Thyroid gland (tissue), 4 donors: ENCODE results near the gene TNIK. TPM values are rescaled to one million over a fixed set of nuclear protein-coding genes. Genes with fewer than 3 reads are reported as not detected.
"Not testable (repeated sequence)": the region's sequence is repeated elsewhere in the genome, so short reads cannot be mapped to it uniquely, and the experiment has no call there.

Experiments used
- DNase-seq, 2 donors: peaks; one replicate each; pipeline ENCODE4 v3.0.0-alpha.2; 2019
- H3K27ac ChIP-seq, 3 donors: fragments of 200-600 bp; sonication (generic); 1 replicate in 2 of 3; 2 replicates in 1 of 3; pipeline ENCODE4 v1.5.1; 2016 to 2019; ENCODE audit warnings: mild to moderate bottlenecking in 1 of 3, moderate library complexity in 1 of 3
- H3K27me3 ChIP-seq: fragments of 200-600 bp; sonication (generic); one replicate; pipeline ENCODE4 v1.5.1; 2019
- H3K36me3 ChIP-seq, 2 donors: fragments of 200-600 bp; sonication (generic); one replicate each; pipeline ENCODE4 v1.5.1; 2016 to 2019
- H3K4me1 ChIP-seq, 2 donors: fragments of 200-600 bp; sonication (generic); one replicate each; pipeline ENCODE4 v1.5.1; 2017 to 2019
- H3K4me3 ChIP-seq, 3 donors: fragments of 200-600 bp; sonication (generic); replicated peaks in 1 of 3; 1 replicate in 2 of 3; 2 replicates in 1 of 3; pipeline ENCODE4 v1.5.1; 2016; ENCODE audit warnings: mild to moderate bottlenecking in 1 of 3
- H3K9me3 ChIP-seq: fragments of 200-600 bp; sonication (generic); one replicate; pipeline ENCODE4 v1.5.1; 2017
- CTCF ChIP-seq, 6 experiments: fragments of 200-600 bp in 3 of 6; fragments of 450-650 bp in 3 of 6; sonication (generic) in 3 of 6; IDR thresholded peaks; one replicate each; pipeline ENCODE4 v1.5.1; 2016 to 2019; ENCODE audit warnings: antibody characterized with exemption in 6 of 6, mild to moderate bottlenecking in 2 of 6, inconsistent platforms in 1 of 6, moderate library complexity in 1 of 6
- POLR2A ChIP-seq, 2 donors: fragments of 450-650 bp; IDR thresholded peaks; one replicate each; pipeline ENCODE4 v1.6.1; 2017; ENCODE audit warnings: antibody characterized with exemption in 2 of 2, mild to moderate bottlenecking in 2 of 2, moderate library complexity in 1 of 2
- WGBS, 2 donors: methylation state at CpG; one replicate each; pipeline ENCODE4 v1.1.5; 2017; 5-methylcytosine and 5-hydroxymethylcytosine counted together
- intact Hi-C: fragments of 100-400 bp; cut with DNase I; formaldehyde crosslinking; loops from one replicate; pipeline ENCODE4 v1.15.1; 2023
- total RNA-seq, 4 donors: library from RNA; depleted of rRNA; stranded (reverse); fragments of >200 nt; gene quantifications; one replicate each; pipeline ENCODE4 v1.2.3, GENCODE V29; 2016

The TNIK gene
- total RNA-seq, 4 donors from 2014 or later, result 29.7 to 84.1 (median 48.9) TPM

GRCh38 chr3:171373711-171374110 is 86.5 kb downstream of the TNIK start:
- no peak for DNase-seq
- Histone ChIP-seq H3K9me3 (no peaks in the 10 kb centered on the region), H3K4me1 (peaks cover 41 to 49% of the 10 kb centered on the region in 2 donors), H3K4me3 (no peak overlapping the region), H3K36me3 (no peaks in the 10 kb centered on the region), H3K27me3 (no peaks in the 10 kb centered on the region), H3K27ac (peak overlapping the region in 2 of 3 donors; percentile 83 to 94)
- WGBS, 2 donors, result 78 to 86% methylated on average over 2 of the region's 2 CpGs
- intact Hi-C loops, result no loop called here
- TF ChIP-seq POLR2A (IDR thresholded peaks at IDR 0.05) (no peak), CTCF (IDR thresholded peaks at IDR 0.05) (no peak)

GRCh38 chr3:171372694-171373093 is 87.5 kb downstream of the TNIK start:
- DNase-seq, result no peak
- H3K27me3 ChIP-seq, result no peaks in the 10 kb centered on the region
- intact Hi-C loops, result no loop called here
- no peak overlapping the region for H3K4me3 ChIP-seq
- H3K36me3 ChIP-seq, result no peaks in the 10 kb centered on the region
- 98% methylated on average over 2 of the region's 2 CpGs for WGBS, 2 donors
- peaks cover 41 to 49% of the 10 kb centered on the region in 2 donors for H3K4me1 ChIP-seq
- H3K9me3 ChIP-seq, result no peaks in the 10 kb centered on the region
- H3K27ac ChIP-seq, result no peak overlapping the region
- no peak for TF ChIP-seq POLR2A (IDR thresholded peaks at IDR 0.05)
- TF ChIP-seq CTCF (IDR thresholded peaks at IDR 0.05), result no peak

- Histone ChIP-seq H3K4me3 (no peak overlapping the region), H3K4me1 (peaks cover 33 to 44% of the 10 kb centered on the region in 2 donors), H3K36me3 (no peaks in the 10 kb centered on the region), H3K27me3 (no peaks in the 10 kb centered on the region), H3K27ac (peak overlapping the region in 1 of 3 donors; percentile 24), H3K9me3 (no peaks in the 10 kb centered on the region)
- intact Hi-C loops, result no loop called here
- TF ChIP-seq POLR2A (IDR thresholded peaks at IDR 0.05) (no peak), CTCF (IDR thresholded peaks at IDR 0.05) (no peak)
- WGBS, 2 donors, result 59 to 64% methylated on average over 3 of the region's 3 CpGs
- DNase-seq, result no peak
These were observed 88.9 kb downstream of the TNIK start for GRCh38 chr3:171371354-171371753.

GRCh38 chr3:171369156-171369555 is 91.0 kb downstream of the TNIK start:
- 74 to 79% methylated on average over 1 of the region's 1 CpG for WGBS, 2 donors
- intact Hi-C loops, result no loop called here
- no peaks in the 10 kb centered on the region for H3K9me3 ChIP-seq
- peaks cover 20 to 31% of the 10 kb centered on the region in 2 donors for H3K4me1 ChIP-seq
- DNase-seq, result no peak
- no peaks in the 10 kb centered on the region for H3K36me3 ChIP-seq
- TF ChIP-seq CTCF (IDR thresholded peaks at IDR 0.05) (no peak), POLR2A (IDR thresholded peaks at IDR 0.05) (no peak)
- H3K27ac ChIP-seq, result no peak overlapping the region
- H3K27me3 ChIP-seq, result no peaks in the 10 kb centered on the region
- no peak overlapping the region for H3K4me3 ChIP-seq

- H3K27me3 ChIP-seq, H3K27ac ChIP-seq, intact Hi-C loops, DNase-seq, H3K36me3 ChIP-seq, H3K9me3 ChIP-seq, H3K4me3 ChIP-seq: not testable (repeated sequence)
- H3K4me1 ChIP-seq, result peaks cover 9 to 21% of the 10 kb centered on the region in 2 donors
- 96 to 97% methylated on average over 5 of the region's 5 CpGs for whole genome bisulfite sequencing, 2 donors
These were observed 93.5 kb downstream of the TNIK start for GRCh38 chr3:171366738-171367137.

- peaks cover 9 to 15% of the 10 kb centered on the region in 2 donors for H3K4me1 ChIP-seq
- intact Hi-C loops, result no loop called here
- no peak overlapping the region for H3K4me3 ChIP-seq
- 98 to 100% methylated on average over 1 of the region's 1 CpG for WGBS, 2 donors
- TF ChIP-seq CTCF (IDR thresholded peaks at IDR 0.05), result no peak
- TF ChIP-seq POLR2A (IDR thresholded peaks at IDR 0.05), result no peak
- H3K27me3 ChIP-seq, result no peaks in the 10 kb centered on the region
- no peaks in the 10 kb centered on the region for H3K9me3 ChIP-seq
- H3K36me3 ChIP-seq, result no peaks in the 10 kb centered on the region
- H3K27ac ChIP-seq, result no peak overlapping the region
- DNase-seq, result no peak
These were observed 94.2 kb downstream of the TNIK start for GRCh38 chr3:171366043-171366442.
